HL-60 (cell line): ENCODE measurements around the gene PNMA6F.
"Not testable (repeated sequence)": the region's sequence is repeated elsewhere in the genome, so short reads cannot be mapped to it uniquely, and the experiment has no call there.

ENCODE experiments used
- CTCF ChIP-seq: IDR thresholded peaks from one replicate; pipeline ENCODE4 v1.5.1; 2011; ENCODE audit warnings: low read length, control low read depth, inconsistent platforms; ENCODE audit not compliant: insufficient read depth
- GABPA ChIP-seq: IDR thresholded peaks from 2 replicates; pipeline ENCODE4 v1.6.1; 2012; ENCODE audit warnings: low read depth
- POLR2AphosphoS5 ChIP-seq: IDR thresholded peaks from 2 replicates; pipeline ENCODE4 v1.6.1; 2012; ENCODE audit warnings: low read depth
- REST ChIP-seq: IDR thresholded peaks from 2 replicates; pipeline ENCODE4 v1.6.1; 2012; ENCODE audit warnings: low read depth; ENCODE audit not compliant: insufficient replicate concordance
- SPI1 ChIP-seq: IDR thresholded peaks from 2 replicates; pipeline ENCODE4 v1.6.1; 2012; ENCODE audit warnings: low read depth, mild to moderate bottlenecking, borderline replicate concordance

DNA sequence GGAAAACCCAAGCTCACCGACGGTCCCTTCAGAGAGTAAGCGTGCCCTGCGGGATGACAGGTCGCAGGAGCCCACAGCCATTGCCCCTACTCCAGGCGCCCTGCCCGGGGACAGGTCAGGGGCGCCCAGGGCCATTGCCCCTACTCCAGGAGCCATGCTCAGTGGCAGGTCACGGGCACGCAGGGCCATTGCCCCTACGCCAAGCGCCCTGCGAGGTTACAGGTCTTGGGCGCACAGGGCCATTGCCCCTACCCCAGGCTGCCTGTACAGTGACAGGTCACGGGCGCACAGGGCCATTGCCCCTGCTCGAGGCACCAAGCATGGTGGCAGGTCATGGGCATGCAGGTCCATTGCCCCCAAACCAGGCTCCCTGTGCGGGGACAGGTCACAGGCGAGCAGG is 49.5 kb downstream of the PNMA6F start:
- TF ChIP-seq CTCF, POLR2AphosphoS5, REST, GABPA, SPI1: not testable (repeated sequence)
